Stimulated activated effector memory CD8-positive, alpha-beta T cell treated with anti-CD3 and anti-CD28 coated beads, Interleukin-12 subunit alpha, Interleukin-12 subunit beta, amount 100 ng/mL, for 72 hours (primary cell): ENCODE results near the gene STRN3.
A peak's percentile ranks its signal among the peaks of the same experiment; 100 is the strongest.
"Not testable (repeated sequence)": the region's sequence is repeated elsewhere in the genome, so short reads cannot be mapped to it uniquely, and the experiment has no call there.

Source experiments
- ATAC-seq: fragments of 150-1000 bp; cut with Tn5 transposase; 2 replicates; pipeline ENCODE4 v1.10.0; 2021
- DNase-seq, 2 donors: peaks; one replicate each; pipeline ENCODE4 v3.0.0; 2021 to 2022; ENCODE audit warnings: low spot score in 2 of 2
- H3K27ac Mint-ChIP-seq: one replicate; pipeline ENCODE4 v1.8.0; 2022; ENCODE audit warnings: mild to moderate bottlenecking, mixed read lengths
- H3K36me3 Mint-ChIP-seq: one replicate; pipeline ENCODE4 v1.8.0; 2022; ENCODE audit warnings: mild to moderate bottlenecking, mixed read lengths
- H3K4me1 Mint-ChIP-seq: one replicate; pipeline ENCODE4 v1.8.0; 2022; ENCODE audit warnings: mixed read lengths
- H3K4me3 Mint-ChIP-seq: one replicate; pipeline ENCODE4 v1.8.0; 2022; ENCODE audit warnings: mild to moderate bottlenecking, mixed read lengths
- H3K9me3 Mint-ChIP-seq: one replicate; pipeline ENCODE4 v1.8.0; 2022; ENCODE audit warnings: mixed read lengths

STRN3 gene

DNA sequence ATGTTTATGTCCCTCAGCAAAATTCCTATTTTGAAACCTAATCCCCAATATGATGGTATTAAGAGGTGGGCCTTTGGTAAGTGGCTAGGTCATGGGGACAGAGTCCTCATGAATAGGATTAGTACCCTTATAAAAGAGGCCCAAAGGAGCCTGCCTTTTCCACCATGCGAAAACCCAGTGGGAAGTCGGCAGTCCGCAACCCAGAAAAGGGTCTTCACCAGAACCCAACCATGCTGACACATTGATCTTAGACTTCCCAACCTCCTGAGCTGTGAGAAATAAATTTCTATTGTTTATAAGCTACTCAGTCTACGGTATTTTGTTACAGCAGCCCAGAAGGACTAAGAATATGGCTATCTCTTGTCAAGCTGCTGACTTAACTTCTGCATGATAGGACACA is 85.3 kb downstream of the STRN3 start:
- DNase-seq (no peak), ATAC-seq (no peak)
- H3K4me3 Mint-ChIP-seq: no peak overlapping the region
- H3K27ac Mint-ChIP-seq: no peak overlapping the region
- no peaks in the 10 kb centered on the region for H3K9me3 Mint-ChIP-seq
- H3K36me3 Mint-ChIP-seq: peaks cover 47% of the 10 kb centered on the region
- H3K4me1 Mint-ChIP-seq: no peaks in the 10 kb centered on the region

DNA sequence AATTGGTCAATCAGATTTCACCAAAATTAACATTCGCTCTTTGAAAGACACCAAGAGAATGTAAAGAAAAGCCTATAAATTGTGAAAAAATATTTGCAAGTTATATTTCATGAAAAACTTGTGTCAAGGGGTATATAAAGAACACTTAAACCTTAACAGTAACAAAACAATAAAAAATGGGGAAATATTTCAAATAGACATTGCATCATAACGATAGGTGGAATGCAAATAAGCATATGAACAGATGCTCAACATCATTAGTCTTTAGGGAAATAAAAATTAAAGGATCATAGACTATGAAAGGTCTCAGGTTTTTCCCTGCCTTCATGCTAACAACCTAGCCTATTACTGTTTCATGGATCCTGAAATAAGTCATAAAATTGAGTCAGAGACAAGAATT is 87.6 kb downstream of the STRN3 start:
- H3K36me3 Mint-ChIP-seq: peaks cover 52% of the 10 kb centered on the region

DNA sequence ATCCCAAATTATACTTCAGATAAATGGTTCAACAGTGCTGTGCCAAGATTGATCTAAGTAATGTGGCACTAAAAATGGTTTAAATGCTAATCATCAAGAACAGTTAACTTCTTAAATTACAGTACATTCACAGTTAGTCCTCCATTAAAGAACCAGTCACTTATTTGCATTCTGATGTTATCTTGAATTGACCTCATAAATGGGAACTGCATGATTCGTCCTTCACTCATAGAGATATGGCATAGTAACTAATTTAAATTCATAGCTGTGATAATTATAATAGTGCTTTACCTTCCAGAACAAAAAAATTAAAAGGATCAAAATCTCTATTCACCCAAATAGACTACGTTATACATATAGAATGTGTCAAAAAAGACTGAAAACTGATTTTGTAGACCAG is 90.7 kb downstream of the STRN3 start:
- Mint-ChIP-seq H3K27ac (no peak overlapping the region), H3K9me3 (no peaks in the 10 kb centered on the region), H3K4me1 (no peaks in the 10 kb centered on the region), H3K4me3 (no peak overlapping the region), H3K36me3 (peaks cover 75% of the 10 kb centered on the region)
- DNase-seq: no peak
- no peak for ATAC-seq

More for the DNA sequence above, 87.6 kb downstream of the STRN3 start:
- no peak for DNase-seq
- Mint-ChIP-seq H3K27ac (no peak overlapping the region), H3K4me3 (no peak overlapping the region), H3K9me3 (no peaks in the 10 kb centered on the region), H3K4me1 (no peaks in the 10 kb centered on the region)
- ATAC-seq: no peak

DNA sequence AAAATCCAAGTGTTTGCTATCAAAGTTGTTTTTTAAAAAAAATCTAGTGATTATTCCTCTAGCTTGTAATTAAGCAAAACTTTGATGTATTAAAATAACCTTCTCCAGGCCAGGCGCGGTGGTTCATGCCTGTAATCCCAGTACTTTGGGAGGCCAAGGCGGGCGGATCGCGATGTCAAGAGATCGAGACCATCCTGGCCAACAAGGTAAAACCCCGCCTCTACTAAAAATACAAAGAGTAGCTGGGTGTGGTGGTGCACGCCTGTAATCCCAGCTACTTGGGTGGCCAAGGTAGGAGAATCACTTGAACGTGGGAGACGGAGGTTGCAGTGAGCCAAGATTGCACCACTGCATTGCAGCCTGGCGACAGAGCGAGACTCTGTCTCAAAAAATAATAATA is 92.2 kb downstream of the STRN3 start:
- DNase-seq, ATAC-seq, H3K4me3 Mint-ChIP-seq, H3K4me1 Mint-ChIP-seq, H3K27ac Mint-ChIP-seq, H3K9me3 Mint-ChIP-seq: not testable (repeated sequence)
- H3K36me3 Mint-ChIP-seq: peaks cover 65% of the 10 kb centered on the region

DNA sequence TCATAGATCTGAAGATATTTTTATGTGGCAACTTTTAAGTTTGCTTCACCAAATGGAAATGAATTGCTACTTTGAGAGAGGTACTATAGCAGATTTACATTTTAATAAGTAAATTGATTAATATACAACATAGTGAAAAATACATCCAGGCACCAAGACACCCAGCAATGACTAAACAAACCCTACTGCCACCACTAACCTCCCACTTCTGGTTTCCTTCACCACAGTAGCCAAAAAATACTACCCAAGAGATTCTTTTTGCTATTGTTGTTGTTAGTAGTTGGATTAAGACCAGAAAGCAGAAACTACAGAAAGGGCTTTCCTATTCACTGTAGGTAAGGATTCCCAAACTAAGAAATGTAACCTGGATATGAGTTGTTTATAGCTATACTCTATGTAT is 97.7 kb downstream of the STRN3 start:
- DNase-seq (no peak), ATAC-seq (peak; percentile 83)
- Mint-ChIP-seq H3K27ac (no peak overlapping the region), H3K36me3 (peaks cover 55% of the 10 kb centered on the region), H3K4me1 (peaks cover 7% of the 10 kb centered on the region), H3K9me3 (no peaks in the 10 kb centered on the region), H3K4me3 (no peak overlapping the region)

DNA sequence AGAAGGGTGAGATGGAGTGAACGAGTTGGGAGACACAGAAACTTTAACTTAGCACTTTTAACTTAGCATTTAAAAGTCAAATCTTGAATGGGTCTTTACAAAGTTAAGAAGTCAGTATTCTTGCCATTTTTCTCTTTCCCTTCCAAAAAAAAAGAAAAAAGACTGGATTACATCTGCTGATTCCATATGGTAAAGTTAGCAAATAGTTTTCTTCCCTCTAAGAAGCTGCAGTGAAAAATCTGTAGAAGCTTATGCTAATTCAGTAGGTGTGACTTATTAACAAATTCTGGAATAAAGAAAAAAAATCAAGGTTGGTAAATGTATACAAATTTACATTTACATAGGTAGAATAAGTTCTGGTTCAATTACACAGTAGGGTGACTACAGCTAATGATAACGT is 100.9 kb downstream of the STRN3 start:
- H3K4me3 Mint-ChIP-seq: no peak overlapping the region
- H3K27ac Mint-ChIP-seq: no peak overlapping the region
- H3K9me3 Mint-ChIP-seq: no peaks in the 10 kb centered on the region
- H3K36me3 Mint-ChIP-seq: peaks cover 38% of the 10 kb centered on the region
- peaks cover 15% of the 10 kb centered on the region for H3K4me1 Mint-ChIP-seq
- no peak for DNase-seq
- no peak for ATAC-seq

DNA sequence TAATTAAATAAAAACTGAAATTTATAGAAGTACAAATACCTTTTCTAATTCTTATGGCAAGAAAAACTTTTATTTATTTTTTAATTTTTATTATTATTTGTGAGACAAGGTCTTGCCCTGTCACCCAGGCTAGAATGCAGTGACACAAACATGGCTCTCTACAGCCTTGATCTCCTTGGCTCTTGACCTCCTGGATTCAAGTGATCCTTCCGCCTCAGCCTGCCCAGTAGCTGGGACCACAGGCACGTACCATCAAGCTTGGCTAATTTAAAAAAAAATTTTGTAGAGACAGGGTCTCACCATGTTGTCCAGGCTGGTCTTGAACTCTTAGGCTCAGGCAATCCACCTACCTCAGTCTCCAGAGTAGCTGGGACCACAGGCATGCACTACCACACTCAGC is 104.4 kb downstream of the STRN3 start:
- no peak overlapping the region for H3K27ac Mint-ChIP-seq
- H3K36me3 Mint-ChIP-seq: peaks cover 39% of the 10 kb centered on the region
- no peak overlapping the region for H3K4me3 Mint-ChIP-seq
- DNase-seq: no peak
- ATAC-seq: no peak
- H3K9me3 Mint-ChIP-seq: no peaks in the 10 kb centered on the region
- peaks cover 8% of the 10 kb centered on the region for H3K4me1 Mint-ChIP-seq

DNA sequence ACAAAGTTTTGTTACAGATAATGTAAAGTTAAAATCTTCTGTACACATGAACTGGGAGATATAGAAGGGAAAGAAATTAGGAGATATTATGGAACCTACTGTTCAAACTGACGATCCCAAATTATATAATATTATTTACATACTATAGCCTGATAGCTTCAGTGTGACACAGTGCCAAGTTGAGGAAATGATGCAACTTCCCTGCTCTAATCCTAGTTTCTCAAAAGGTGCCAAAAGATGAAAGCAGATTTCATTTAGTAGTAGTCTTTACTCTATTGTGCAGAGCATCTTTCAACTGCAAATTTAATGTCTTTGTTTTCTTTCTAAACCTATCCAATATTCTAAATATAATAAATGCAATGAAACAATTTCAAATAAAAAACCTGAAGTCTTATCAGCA is 104.9 kb downstream of the STRN3 start:
- Mint-ChIP-seq H3K9me3 (no peaks in the 10 kb centered on the region), H3K4me3 (no peak overlapping the region), H3K4me1 (peaks cover 8% of the 10 kb centered on the region), H3K36me3 (peaks cover 38% of the 10 kb centered on the region), H3K27ac (no peak overlapping the region)
- DNase-seq (no peak), ATAC-seq (no peak)

DNA sequence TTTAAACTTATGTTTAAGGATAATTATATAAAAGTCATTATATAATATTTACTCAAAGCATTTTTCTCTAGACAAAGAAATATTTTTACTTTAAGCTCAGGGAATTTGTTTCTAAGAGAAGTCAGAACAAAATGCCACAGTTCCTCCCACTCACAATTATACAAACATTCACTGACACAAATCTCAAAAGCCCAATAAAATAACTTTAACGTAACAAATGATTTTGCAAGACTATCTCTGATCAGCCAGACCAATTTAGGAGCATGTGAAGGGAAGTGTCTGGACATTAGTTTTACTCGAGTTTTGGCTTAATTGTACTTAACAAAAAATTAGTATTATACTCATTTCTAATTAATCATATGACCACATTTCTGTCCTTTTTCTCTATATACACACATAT is 110.6 kb downstream of the STRN3 start:
- no peak for ATAC-seq
- Mint-ChIP-seq H3K27ac (no peak overlapping the region), H3K4me1 (peaks cover 2% of the 10 kb centered on the region), H3K36me3 (peaks cover 13% of the 10 kb centered on the region), H3K4me3 (no peak overlapping the region), H3K9me3 (no peaks in the 10 kb centered on the region)
- DNase-seq: no peak

DNA sequence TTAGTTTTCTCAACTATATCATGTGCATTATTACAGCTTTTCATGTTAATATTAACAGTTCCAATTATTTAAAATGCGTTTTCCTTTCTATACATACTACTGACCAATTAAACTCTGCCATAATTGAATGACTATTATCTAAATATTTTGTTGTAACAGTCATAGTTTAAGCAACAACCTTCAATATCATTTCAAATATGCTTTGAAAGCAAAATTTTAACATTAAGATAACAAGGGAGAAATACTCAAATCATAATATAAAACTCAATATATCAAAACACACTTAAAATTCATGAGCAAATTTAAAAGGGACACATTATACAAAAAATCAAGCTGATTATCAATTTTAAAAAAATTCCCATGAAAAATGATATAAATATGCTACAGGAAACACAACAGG is 111.4 kb downstream of the STRN3 start:
- no peak overlapping the region for H3K27ac Mint-ChIP-seq
- peaks cover 13% of the 10 kb centered on the region for H3K36me3 Mint-ChIP-seq
- no peak overlapping the region for H3K4me3 Mint-ChIP-seq
- H3K9me3 Mint-ChIP-seq: no peaks in the 10 kb centered on the region
- DNase-seq (no peak), ATAC-seq (no peak)
- no peaks in the 10 kb centered on the region for H3K4me1 Mint-ChIP-seq

DNA sequence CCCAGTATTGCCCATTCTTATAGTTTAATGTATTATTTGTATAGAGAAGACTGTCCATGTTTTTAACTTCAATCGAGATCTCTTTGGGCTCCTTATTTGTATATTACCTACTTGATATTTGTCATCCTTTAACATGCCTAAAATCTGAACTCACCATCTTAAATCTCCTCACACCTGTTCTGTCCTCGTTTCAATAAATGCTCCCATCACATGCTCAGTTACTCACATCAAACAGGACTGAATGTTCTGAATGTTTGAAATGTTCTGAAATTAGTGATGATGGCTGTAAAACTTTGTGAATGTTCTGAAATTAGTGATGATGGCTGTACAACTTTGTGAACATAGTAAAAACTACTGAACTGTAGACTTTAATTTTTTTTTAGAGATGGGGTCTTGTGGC is 117.4 kb downstream of the STRN3 start:
- Mint-ChIP-seq H3K36me3 (no peaks in the 10 kb centered on the region), H3K4me3 (no peak overlapping the region), H3K4me1 (no peaks in the 10 kb centered on the region), H3K27ac (no peak overlapping the region), H3K9me3 (no peaks in the 10 kb centered on the region)
- DNase-seq: no peak
- no peak for ATAC-seq

DNA sequence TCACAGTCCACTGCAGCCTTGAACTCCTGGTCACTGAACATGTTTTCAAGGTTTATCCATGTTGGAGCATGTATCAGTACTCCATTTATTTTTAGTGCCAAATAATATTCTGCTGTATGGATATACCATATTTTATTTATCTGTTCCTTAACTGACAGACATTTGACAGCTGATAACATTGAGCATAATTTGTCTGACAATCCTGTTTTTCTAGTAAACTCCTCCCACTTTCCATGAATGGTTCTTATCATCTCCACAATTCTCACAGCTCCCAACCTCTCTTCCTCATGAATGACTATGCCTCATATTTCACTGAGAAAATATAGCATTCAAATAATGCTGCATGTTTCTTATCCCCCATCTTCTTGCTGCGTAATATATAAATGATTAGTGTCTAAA is 118.5 kb downstream of the STRN3 start:
- no peak for ATAC-seq
- H3K9me3 Mint-ChIP-seq: no peaks in the 10 kb centered on the region
- no peak overlapping the region for H3K4me3 Mint-ChIP-seq
- H3K36me3 Mint-ChIP-seq: peaks cover 3% of the 10 kb centered on the region
- DNase-seq: no peak
- no peak overlapping the region for H3K27ac Mint-ChIP-seq
- H3K4me1 Mint-ChIP-seq: no peaks in the 10 kb centered on the region

DNA sequence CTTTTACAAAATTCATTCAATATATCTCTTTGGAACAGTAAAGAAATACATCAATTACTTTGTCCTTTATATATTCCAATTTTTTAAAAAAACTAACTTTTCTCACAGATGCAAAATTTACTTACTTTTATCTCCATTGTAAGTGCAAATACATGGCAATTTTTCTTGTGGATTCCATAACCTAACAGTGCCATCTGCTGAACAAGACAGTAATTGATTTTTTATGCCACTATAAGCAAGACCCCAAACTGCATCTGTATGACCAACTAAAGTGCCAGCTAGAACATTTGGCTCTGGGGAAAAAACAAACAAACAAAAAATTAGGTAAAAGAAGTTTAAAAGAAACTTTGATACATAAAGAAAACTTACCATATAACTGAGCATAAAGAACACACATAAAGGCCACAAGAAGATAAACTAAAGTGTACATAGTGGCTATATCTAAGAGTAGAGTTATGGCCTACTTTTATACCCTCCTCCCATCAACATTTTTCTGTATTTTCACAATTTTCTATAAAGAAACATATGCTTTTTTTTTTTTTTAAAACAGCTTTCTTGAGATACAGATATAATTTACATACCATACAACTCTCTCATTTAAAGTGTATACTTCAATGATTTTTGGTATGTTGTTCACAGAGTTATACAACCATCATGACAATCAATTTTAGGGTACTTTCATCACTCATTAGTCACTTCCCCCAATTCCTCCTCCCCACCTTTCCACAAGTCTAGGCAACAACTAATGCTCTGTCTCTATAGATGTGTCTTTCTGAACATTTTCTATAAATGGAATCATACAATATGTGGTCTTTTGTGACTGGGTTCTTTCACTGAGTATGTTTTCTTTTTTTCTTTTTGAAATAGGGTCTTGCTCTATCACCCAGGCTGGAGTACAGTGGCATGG is 119.2 kb downstream of the STRN3 start:
- Mint-ChIP-seq H3K27ac (no peak overlapping the region), H3K4me1 (no peaks in the 10 kb centered on the region), H3K36me3 (peaks cover 10% of the 10 kb centered on the region), H3K4me3 (no peak overlapping the region), H3K9me3 (no peaks in the 10 kb centered on the region)
- DNase-seq: no peak
- ATAC-seq: no peak

DNA sequence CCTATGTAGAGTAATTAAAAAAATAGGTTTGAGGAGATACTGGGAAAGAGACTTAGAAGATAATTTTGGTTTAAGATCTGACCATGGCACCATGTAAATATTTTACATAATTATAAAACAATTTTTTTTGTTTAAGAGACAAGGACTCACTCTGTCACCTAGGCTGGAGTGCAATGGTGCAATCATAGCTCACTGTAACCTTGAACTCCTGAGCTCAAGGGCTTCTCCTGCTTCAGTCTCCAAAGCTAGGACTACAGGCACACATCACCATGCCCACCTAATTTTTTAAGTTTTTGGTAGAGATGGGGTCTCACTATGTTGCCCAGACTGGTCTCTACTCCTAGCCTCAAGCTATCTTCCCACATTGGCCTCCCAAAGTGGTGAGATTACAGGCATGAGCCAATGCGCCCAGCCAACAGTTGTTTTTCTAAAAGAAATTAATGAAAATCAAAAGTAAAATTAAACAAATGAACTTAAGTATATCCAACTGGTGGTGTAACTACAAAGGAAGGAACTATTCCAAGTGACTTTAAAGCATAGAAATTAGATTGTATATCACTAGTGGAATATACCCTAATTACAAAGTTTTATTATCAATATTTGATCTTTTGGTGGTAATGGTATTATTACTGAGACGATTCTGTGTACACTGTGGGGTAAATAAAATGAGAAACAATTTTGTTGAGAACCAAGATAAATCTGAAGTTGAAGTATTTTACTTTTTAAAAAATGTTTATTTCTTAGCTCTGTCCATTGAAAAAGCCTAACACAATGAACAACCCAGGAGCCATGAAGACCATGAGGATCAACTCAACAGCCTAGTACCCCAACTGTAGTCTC is 122.7 kb downstream of the STRN3 start:
- ATAC-seq (no peak), DNase-seq (no peak)
- peaks cover 9% of the 10 kb centered on the region for H3K4me1 Mint-ChIP-seq
- H3K9me3 Mint-ChIP-seq: no peaks in the 10 kb centered on the region
- no peak overlapping the region for H3K4me3 Mint-ChIP-seq
- no peak overlapping the region for H3K27ac Mint-ChIP-seq
- H3K36me3 Mint-ChIP-seq: peaks cover 45% of the 10 kb centered on the region

DNA sequence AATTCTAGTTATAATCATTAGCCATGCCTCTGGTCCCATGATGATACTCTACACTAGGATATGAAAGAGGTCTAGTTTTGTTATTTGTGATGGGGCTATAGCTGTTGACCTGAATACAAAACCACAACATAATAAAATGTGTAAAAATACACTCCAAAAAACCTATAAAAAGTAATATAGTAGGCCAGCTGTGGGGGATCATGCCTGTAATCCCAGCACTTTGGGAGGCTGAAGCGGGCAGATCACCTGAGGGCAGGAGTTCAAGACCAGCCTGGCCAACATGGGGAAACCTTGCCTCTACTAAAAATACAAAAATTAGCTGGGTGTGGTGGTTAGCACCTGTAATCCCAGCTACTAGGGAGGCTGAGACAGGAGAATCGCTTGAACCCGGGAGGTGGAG is 129.1 kb downstream of the STRN3 start:
- H3K36me3 Mint-ChIP-seq: peaks cover 76% of the 10 kb centered on the region
- peaks cover 13% of the 10 kb centered on the region for H3K4me1 Mint-ChIP-seq
- H3K27ac Mint-ChIP-seq, ATAC-seq, DNase-seq, H3K4me3 Mint-ChIP-seq, H3K9me3 Mint-ChIP-seq: not testable (repeated sequence)

DNA sequence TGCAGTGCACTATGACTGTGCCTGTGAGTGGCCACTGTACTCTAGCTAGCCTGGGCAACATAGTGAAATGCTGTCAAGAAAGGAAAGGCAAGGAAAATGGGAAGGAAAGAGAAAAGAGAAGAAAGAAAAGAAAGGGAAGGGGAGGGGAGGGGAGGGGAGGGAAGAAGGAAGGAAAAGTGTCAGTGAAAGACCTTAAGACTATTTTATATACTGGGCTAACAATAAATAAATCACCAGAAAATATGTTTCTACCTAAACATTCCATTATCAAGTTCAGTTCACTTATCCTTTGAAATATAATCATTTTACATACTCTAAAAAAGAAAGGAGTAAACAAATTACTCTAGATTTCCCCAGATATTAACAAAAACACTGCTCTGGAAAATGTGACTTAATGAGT is 129.7 kb downstream of the STRN3 start:
- DNase-seq (no peak), ATAC-seq (no peak)
- H3K27ac Mint-ChIP-seq: peak overlapping the region; percentile 48
- peaks cover 69% of the 10 kb centered on the region for H3K36me3 Mint-ChIP-seq
- peaks cover 13% of the 10 kb centered on the region for H3K4me1 Mint-ChIP-seq
- no peak overlapping the region for H3K4me3 Mint-ChIP-seq
- no peaks in the 10 kb centered on the region for H3K9me3 Mint-ChIP-seq
